ENCODE results near the gene RAB6D. TPM values are rescaled to one million over a fixed set of nuclear protein-coding genes. Genes with fewer than 3 reads are reported as not detected.
"Not testable (repeated sequence)": the region's sequence is repeated elsewhere in the genome, so short reads cannot be mapped to it uniquely, and the experiment has no call there.

RAB6D gene
- total and polyA plus RNA-seq, 2 experiments from 2014 or later: 1.5 to 3.0 TPM

DNA sequence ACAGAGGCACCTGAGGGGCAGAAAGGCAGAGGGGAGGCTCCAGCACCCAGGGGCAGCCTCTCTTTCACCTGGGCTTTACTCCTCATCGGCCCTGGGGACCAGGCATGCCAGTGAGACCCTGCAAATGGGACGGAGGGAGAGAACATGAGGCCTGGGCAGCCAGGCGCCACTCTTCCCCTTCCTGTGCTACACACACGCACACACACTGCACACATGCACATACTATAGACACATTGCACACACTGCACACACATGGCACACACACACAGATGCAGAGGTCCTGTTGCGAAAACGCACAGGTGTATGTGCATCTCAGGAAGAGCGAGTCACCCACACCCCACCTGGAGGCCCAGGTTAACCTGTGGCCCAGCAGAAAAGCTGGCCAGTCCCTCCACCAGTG is 3.4 kb upstream of the RAB6D start:
- DNase-seq (ENCODE audit: low spot score): peak; percentile 5
- TF ChIP-seq EZH2phosphoT487 (IDR thresholded peaks at IDR 0.05; ENCODE audit: low read depth, severe bottlenecking, unreplicated experiment): no peak
- TF ChIP-seq EZH2 (IDR thresholded peaks at IDR 0.05; ENCODE audit: borderline replicate concordance): no peak
- TF ChIP-seq, protein P1, sequence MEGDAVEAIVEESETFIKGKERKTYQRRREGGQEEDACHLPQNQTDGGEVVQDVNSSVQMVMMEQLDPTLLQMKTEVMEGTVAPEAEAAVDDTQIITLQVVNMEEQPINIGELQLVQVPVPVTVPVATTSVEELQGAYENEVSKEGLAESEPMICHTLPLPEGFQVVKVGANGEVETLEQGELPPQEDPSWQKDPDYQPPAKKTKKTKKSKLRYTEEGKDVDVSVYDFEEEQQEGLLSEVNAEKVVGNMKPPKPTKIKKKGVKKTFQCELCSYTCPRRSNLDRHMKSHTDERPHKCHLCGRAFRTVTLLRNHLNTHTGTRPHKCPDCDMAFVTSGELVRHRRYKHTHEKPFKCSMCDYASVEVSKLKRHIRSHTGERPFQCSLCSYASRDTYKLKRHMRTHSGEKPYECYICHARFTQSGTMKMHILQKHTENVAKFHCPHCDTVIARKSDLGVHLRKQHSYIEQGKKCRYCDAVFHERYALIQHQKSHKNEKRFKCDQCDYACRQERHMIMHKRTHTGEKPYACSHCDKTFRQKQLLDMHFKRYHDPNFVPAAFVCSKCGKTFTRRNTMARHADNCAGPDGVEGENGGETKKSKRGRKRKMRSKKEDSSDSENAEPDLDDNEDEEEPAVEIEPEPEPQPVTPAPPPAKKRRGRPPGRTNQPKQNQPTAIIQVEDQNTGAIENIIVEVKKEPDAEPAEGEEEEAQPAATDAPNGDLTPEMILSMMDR (IDR thresholded peaks at IDR 0.05; ENCODE audit: poor library complexity): no peak
- Histone ChIP-seq H3K79me2 (no peaks in the 10 kb centered on the region), H3K9me3 (ENCODE audit: low read depth) (no peaks in the 10 kb centered on the region), H3K27me3 (peaks cover 11% of the 10 kb centered on the region), H3K27ac (peak overlapping the region; percentile 87), H3K4me3 (no peak overlapping the region), H2AFZ (no peak overlapping the region), H3K9me2 (replicated peaks; ENCODE audit: insufficient read depth) (no peaks in the 10 kb centered on the region), H3K4me1 (ENCODE audit: insufficient read depth) (peaks cover 3% of the 10 kb centered on the region), H4K20me1 (ENCODE audit: insufficient read depth, poor library complexity, severe bottlenecking) (no peaks in the 10 kb centered on the region), H3K36me3 (replicated peaks; ENCODE audit: insufficient read depth, low read depth) (no peaks in the 10 kb centered on the region), H3K4me2 (no peak overlapping the region)
- 96% methylated on average over 7 of the region's 7 CpGs for WGBS (ENCODE audit: low lambda C conversion rate, missing lambda C conversion rate)

DNA sequence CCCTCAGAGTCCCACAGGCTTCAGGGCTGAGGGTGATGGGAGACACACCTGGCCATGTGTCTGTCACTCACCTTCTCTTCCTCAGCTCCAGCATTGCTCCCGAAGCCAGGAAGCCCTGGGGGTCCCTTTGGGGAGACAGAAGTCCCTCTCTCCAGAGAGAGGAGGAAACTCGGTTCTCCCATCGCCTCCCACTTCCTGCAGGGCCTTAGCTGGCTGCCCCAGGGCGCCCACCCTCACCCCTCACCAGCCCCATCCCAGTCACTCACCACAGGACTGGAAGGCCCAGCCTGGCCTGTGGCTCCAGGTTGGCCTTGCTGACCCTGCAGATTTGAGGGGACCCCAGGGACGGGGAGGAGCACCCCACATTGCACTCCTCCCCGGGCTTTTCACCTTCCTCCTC is 2.7 kb upstream of the RAB6D start:
- no peak overlapping the region for H3K4me3 ChIP-seq
- no peaks in the 10 kb centered on the region for H4K20me1 ChIP-seq (ENCODE audit: insufficient read depth, poor library complexity, severe bottlenecking)
- WGBS (ENCODE audit: low lambda C conversion rate, missing lambda C conversion rate): 87% methylated on average over 4 of the region's 6 CpGs
- H3K9me3 ChIP-seq (ENCODE audit: low read depth): no peaks in the 10 kb centered on the region
- no peak overlapping the region for H2AFZ ChIP-seq
- H3K27me3 ChIP-seq: peaks cover 18% of the 10 kb centered on the region
- H3K4me1 ChIP-seq (ENCODE audit: insufficient read depth): peaks cover 3% of the 10 kb centered on the region
- no peaks in the 10 kb centered on the region for H3K79me2 ChIP-seq
- no peak overlapping the region for H3K4me2 ChIP-seq
- DNase-seq (ENCODE audit: low spot score): no peak
- H3K9me2 ChIP-seq (replicated peaks; ENCODE audit: insufficient read depth): no peaks in the 10 kb centered on the region
- no peak for TF ChIP-seq EZH2phosphoT487 (IDR thresholded peaks at IDR 0.05; ENCODE audit: low read depth, severe bottlenecking, unreplicated experiment)
- no peak for TF ChIP-seq EZH2 (IDR thresholded peaks at IDR 0.05; ENCODE audit: borderline replicate concordance)
- TF ChIP-seq, protein P1 (IDR thresholded peaks at IDR 0.05; ENCODE audit: poor library complexity): no peak
- H3K27ac ChIP-seq: no peak overlapping the region
- no peaks in the 10 kb centered on the region for H3K36me3 ChIP-seq (replicated peaks; ENCODE audit: insufficient read depth, low read depth)

DNA sequence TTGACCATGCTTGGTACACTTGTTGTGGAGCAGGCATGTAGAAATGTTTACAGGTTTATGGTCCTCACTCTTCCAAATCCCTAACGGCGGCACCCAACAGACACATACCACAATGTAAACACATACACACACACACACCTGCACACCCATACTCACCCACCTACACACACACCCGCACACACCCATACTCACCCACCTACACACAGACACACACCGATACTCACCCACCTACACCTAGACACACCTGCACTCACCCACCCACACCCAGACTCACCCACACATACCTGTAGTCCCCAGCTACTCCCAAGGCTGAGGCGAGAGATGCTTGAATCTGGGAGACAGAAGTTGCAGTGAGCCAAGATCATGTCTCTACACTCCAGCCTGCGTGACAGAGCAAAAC is 1.5 kb upstream of the RAB6D start:
- TF ChIP-seq EZH2 (IDR thresholded peaks at IDR 0.05; ENCODE audit: borderline replicate concordance) (no peak), EZH2phosphoT487 (IDR thresholded peaks at IDR 0.05; ENCODE audit: low read depth, severe bottlenecking, unreplicated experiment) (no peak)
- TF ChIP-seq, protein P1 (IDR thresholded peaks at IDR 0.05; ENCODE audit: poor library complexity): no peak
- Histone ChIP-seq H4K20me1 (ENCODE audit: insufficient read depth, poor library complexity, severe bottlenecking) (no peaks in the 10 kb centered on the region), H3K27me3 (peaks cover 28% of the 10 kb centered on the region), H3K27ac (no peak overlapping the region), H3K79me2 (no peaks in the 10 kb centered on the region), H3K9me3 (ENCODE audit: low read depth) (no peaks in the 10 kb centered on the region), H3K4me1 (ENCODE audit: insufficient read depth) (peaks cover 3% of the 10 kb centered on the region), H3K36me3 (replicated peaks; ENCODE audit: insufficient read depth, low read depth) (no peaks in the 10 kb centered on the region), H3K4me2 (no peak overlapping the region), H2AFZ (no peak overlapping the region), H3K4me3 (no peak overlapping the region), H3K9me2 (replicated peaks; ENCODE audit: insufficient read depth) (no peaks in the 10 kb centered on the region)
- DNase-seq (ENCODE audit: low spot score): no peak
- WGBS (ENCODE audit: low lambda C conversion rate, missing lambda C conversion rate): 92% methylated on average over 6 of the region's 6 CpGs

- not testable (repeated sequence) for H3K9me3 ChIP-seq (ENCODE audit: low read depth); H3K27ac ChIP-seq; H3K79me2 ChIP-seq; H3K9me2 ChIP-seq (replicated peaks; ENCODE audit: insufficient read depth); H2AFZ ChIP-seq; H4K20me1 ChIP-seq (ENCODE audit: insufficient read depth, poor library complexity, severe bottlenecking); DNase-seq (ENCODE audit: low spot score); H3K4me3 ChIP-seq; H3K4me1 ChIP-seq (ENCODE audit: insufficient read depth); H3K36me3 ChIP-seq (replicated peaks; ENCODE audit: insufficient read depth, low read depth)
- Histone ChIP-seq H3K4me2 (peak overlapping the region; percentile 56), H3K27me3 (peaks cover 28% of the 10 kb centered on the region)
- TF ChIP-seq EZH2 (IDR thresholded peaks at IDR 0.05; ENCODE audit: borderline replicate concordance): peak; percentile 36
- WGBS (ENCODE audit: low lambda C conversion rate, missing lambda C conversion rate): 3% methylated on average over 6 of the region's 12 CpGs
Observed at GRCh38 chr2:131363213-131363612, 755 bp downstream of the RAB6D start.

DNA sequence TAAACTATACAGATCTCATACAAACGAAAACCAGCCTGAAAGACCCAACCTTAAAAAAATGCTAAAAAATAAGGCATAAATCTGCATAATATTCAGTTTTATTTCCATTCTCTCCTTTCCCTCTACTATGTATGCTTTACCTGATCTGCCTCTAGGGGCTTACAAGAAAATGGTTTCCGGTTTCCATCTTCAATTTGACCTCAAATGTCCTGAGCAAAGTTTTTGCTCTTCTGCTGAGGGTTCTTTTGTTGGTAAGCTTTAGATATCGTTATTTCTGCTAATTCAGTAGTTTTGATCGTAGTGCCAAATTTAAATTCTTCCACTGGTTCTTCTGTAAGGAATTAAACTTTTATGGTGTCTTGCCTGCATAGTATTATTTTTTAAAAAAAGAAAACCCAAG is 2.2 kb downstream of the RAB6D start:
- peak overlapping the region; percentile 53 for H3K4me2 ChIP-seq
- H3K4me3 ChIP-seq; H3K36me3 ChIP-seq (replicated peaks; ENCODE audit: insufficient read depth, low read depth); H3K27ac ChIP-seq; H2AFZ ChIP-seq; H4K20me1 ChIP-seq (ENCODE audit: insufficient read depth, poor library complexity, severe bottlenecking); H3K9me3 ChIP-seq (ENCODE audit: low read depth); DNase-seq (ENCODE audit: low spot score); H3K9me2 ChIP-seq (replicated peaks; ENCODE audit: insufficient read depth); H3K4me1 ChIP-seq (ENCODE audit: insufficient read depth); H3K79me2 ChIP-seq: not testable (repeated sequence)
- H3K27me3 ChIP-seq: peaks cover 32% of the 10 kb centered on the region
- WGBS (ENCODE audit: low lambda C conversion rate, missing lambda C conversion rate): 69% methylated on average over 4 of the region's 4 CpGs

DNA sequence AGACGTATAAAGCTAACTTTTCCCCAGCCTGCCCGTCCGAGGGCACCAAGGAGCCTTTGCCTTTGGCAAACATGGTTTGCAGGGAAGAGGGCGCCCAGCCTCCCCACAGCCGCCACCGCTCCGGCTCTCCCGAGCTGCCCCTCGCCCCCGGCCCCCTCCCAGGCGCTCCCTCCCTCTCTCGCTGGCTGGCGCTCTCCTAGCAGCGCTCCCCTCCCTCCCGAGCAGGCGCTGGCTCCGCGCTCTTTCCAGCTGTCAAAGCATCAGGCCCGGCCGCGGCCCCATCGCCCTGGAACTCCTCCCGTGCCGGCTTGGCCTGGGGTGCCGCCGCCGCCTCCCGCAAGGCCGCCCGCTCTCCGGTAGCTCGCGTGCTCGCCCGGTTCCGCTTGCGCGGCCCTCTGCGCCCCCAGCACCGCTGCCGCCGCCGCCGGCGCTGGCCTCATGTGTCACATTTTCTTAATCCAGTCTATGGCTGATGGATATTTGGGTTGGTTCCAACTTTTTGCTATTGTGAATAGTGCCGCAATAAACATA is 10.7 kb downstream of the RAB6D start:
- DNase-seq (ENCODE audit: low spot score); H3K9me3 ChIP-seq (ENCODE audit: low read depth); H3K9me2 ChIP-seq (replicated peaks; ENCODE audit: insufficient read depth); H3K36me3 ChIP-seq (replicated peaks; ENCODE audit: insufficient read depth, low read depth); H3K4me3 ChIP-seq; H3K79me2 ChIP-seq; H3K4me1 ChIP-seq (ENCODE audit: insufficient read depth); H2AFZ ChIP-seq; H3K27me3 ChIP-seq; H3K27ac ChIP-seq; H4K20me1 ChIP-seq (ENCODE audit: insufficient read depth, poor library complexity, severe bottlenecking): not testable (repeated sequence)
- WGBS (ENCODE audit: low lambda C conversion rate, missing lambda C conversion rate): 75% methylated on average over 1 of the region's 46 CpGs
- peak overlapping the region; percentile 46 for H3K4me2 ChIP-seq
